ENCODE measurements around the gene BRIP1. TPM values are rescaled to one million over a fixed set of nuclear protein-coding genes. Genes with fewer than 3 reads are reported as not detected.
A peak's percentile ranks its signal among the peaks of the same experiment; 100 is the strongest.

Gene BRIP1
- total RNA-seq, 1 donor = 20.9 TPM

DNA sequence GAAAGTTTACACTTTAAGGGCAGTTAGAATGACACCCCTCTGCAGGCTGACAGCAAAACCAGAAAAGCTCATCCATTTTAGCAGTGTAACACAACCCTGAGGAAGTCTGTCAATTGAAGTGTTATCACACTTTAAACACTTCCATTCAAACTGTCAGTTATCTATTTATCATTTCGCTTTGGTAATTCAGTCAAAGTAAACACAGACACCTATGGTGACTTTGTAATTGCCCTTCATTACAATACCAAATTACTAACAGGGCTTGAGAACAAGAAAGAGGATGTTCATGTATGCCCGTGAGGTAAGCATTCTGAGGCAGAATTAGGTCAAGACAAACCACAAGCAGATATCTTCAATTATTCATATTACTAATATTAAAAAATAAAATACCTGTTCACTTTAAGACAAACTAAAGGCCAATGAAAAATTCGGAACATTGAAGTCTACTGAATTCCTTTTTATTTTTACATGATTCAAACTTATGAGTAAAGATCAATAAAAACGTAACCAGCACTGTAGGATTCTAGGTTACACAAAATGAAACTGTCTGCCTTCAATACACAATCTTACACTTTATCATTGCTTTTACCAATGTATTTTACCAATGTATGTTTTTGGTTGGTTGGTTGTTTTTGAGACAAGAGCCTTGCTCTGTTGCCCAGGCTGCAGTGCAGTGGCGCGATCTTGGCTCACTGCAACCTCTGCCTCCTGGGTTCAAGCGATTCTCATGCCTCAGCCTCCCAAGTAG, 57.1 kb downstream of the BRIP1 start:
- TF ChIP-seq, protein P1, sequence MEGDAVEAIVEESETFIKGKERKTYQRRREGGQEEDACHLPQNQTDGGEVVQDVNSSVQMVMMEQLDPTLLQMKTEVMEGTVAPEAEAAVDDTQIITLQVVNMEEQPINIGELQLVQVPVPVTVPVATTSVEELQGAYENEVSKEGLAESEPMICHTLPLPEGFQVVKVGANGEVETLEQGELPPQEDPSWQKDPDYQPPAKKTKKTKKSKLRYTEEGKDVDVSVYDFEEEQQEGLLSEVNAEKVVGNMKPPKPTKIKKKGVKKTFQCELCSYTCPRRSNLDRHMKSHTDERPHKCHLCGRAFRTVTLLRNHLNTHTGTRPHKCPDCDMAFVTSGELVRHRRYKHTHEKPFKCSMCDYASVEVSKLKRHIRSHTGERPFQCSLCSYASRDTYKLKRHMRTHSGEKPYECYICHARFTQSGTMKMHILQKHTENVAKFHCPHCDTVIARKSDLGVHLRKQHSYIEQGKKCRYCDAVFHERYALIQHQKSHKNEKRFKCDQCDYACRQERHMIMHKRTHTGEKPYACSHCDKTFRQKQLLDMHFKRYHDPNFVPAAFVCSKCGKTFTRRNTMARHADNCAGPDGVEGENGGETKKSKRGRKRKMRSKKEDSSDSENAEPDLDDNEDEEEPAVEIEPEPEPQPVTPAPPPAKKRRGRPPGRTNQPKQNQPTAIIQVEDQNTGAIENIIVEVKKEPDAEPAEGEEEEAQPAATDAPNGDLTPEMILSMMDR (IDR thresholded peaks at IDR 0.05; ENCODE audit: insufficient read depth, low read length) = no peak
- H3K4me3 ChIP-seq (ENCODE audit: low read depth, low read length) = no peak overlapping the region
- no peak for DNase-seq (ENCODE audit: low read depth)

DNA sequence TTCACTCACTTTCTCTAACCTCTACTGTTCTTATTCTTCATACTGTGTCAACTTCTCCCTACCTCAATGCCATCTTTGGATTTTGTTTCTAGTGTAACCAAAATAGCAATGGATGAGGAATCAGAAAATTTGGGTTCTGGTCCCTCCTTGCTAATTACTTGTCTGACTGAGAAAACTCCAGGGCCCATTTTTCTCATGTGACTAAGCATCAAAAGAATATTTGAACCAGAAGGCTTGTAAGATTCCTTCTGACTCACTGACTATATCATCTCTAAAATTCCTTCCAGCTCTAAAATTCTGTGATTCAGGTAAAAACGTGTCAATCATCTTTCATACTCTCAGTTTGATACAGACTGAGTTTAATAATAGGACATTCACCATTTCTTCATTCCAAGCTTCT, 57.9 kb downstream of the BRIP1 start:
- peak; percentile 53 for DNase-seq (ENCODE audit: low read depth)
- TF ChIP-seq, protein P1 (IDR thresholded peaks at IDR 0.05; ENCODE audit: insufficient read depth, low read length) = no peak
- no peak overlapping the region for H3K4me3 ChIP-seq (ENCODE audit: low read depth, low read length)

DNA sequence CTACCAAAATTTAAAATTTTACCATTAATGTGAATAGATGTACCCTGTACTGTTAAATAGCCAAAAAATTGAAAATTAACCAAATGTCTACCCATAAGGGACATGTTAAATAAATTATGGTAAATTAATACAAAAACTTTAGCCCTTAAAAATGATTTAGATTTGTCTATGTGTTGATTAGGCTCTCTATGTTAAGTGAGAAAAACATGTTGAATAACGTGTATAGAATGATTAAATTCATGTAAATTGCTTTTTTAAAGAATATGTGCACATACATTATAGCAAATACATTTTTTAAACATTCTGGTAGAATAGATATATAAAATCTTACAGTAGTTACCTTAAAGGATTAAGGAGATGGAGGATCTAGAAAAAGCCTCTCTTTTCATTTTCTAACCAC, 59.5 kb downstream of the BRIP1 start:
- no peak overlapping the region for H3K4me3 ChIP-seq (ENCODE audit: low read depth, low read length)
- DNase-seq (ENCODE audit: low read depth) = no peak
- TF ChIP-seq, protein P1 (IDR thresholded peaks at IDR 0.05; ENCODE audit: insufficient read depth, low read length) = no peak

DNA sequence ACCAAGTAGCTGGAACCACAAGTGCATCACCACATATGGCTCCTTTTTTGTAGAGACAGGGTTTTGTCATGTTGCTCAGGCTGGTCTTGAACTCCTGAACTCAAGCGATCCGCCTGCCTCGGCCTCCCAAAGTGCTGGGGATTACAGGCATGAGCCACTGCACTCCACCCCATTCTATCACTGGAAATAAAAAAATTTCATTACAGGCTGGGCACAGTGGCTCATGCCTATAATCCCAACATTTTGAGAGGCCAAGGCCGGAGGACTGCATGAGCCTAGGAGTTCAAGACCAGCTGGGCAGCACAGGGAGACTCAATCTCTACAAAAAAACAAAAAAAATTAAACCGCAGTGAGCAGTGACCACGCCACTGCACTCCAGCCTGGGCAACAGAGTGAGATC, 60.1 kb downstream of the BRIP1 start:
- no peak overlapping the region for H3K4me3 ChIP-seq (ENCODE audit: low read depth, low read length)
- TF ChIP-seq, protein P1 (IDR thresholded peaks at IDR 0.05; ENCODE audit: insufficient read depth, low read length) = no peak
- no peak for DNase-seq (ENCODE audit: low read depth)

DNA sequence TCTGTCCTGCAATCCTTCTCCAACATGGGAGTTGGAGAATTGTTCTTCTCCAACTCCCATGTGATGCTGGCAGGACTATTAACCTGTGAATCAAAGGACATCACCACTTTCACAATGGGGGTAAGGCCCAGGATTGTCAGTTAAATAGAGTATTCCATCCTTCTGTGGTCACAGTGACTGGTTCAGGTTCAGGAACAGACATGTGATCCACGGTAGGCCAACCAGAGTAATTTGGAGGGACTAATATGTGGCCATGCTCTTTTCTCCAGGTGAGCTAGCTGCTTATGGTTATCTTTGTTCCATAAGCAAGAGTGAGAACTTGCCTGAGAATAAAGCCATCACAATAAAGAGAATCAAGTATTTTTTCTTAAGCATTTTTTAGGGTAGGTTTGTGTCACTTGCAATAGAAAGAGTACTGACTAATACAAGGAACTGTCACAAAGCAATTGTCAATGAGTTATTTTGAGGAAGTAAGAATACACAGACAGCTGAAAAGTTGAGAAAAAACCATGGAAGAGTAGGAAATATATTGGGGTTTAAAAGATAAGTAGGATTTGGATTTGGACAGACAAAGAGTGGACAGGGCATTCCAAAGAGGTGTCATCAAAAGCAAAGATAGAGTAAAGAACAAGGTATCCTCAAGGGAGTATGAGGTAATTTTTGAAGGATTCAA, 63.4 kb downstream of the BRIP1 start:
- no peak overlapping the region for H3K4me3 ChIP-seq (ENCODE audit: low read depth, low read length)
- DNase-seq (ENCODE audit: low read depth) = no peak
- TF ChIP-seq, protein P1 (IDR thresholded peaks at IDR 0.05; ENCODE audit: insufficient read depth, low read length) = no peak

DNA sequence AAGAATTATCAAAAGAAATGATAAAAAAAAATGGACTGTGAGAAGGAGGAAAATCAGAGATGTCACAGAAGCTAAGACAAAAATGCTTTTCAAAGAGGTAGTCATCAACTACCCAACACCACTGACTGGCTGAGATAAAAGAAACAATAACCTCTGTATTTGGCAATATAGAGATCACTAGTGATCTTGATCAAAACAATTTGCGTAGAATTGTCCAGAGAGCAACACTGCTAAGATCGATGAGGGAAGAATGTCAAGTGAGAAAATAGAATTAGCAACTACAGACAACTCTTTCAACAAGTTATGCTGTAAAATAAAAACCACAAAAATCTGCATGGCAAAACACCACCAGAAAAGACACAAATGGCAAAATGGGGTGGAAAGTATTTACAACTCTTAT, 66.0 kb downstream of the BRIP1 start:
- TF ChIP-seq, protein P1 (IDR thresholded peaks at IDR 0.05; ENCODE audit: insufficient read depth, low read length) = no peak
- no peak overlapping the region for H3K4me3 ChIP-seq (ENCODE audit: low read depth, low read length)
- DNase-seq (ENCODE audit: low read depth) = no peak
